KOPT-K1 (cell line): ENCODE data around the gene FGFR1OP2.

Experiments used
- H3K27ac ChIP-seq: fragments of 200-600 bp; sonication (generic); 2 replicates; pipeline ENCODE4 v1.5.1; 2016; ENCODE audit warnings: antibody characterized with exemption, mild to moderate bottlenecking, low read depth, low read length; ENCODE audit not compliant: poor library complexity, severe bottlenecking
- H3K36me3 ChIP-seq: fragments of 200-600 bp; sonication (generic); 2 replicates; pipeline ENCODE4 v1.5.1; 2017; ENCODE audit warnings: antibody characterized with exemption, mild to moderate bottlenecking, low read length, moderate library complexity; ENCODE audit not compliant: insufficient read depth
- H3K9me3 ChIP-seq: fragments of 200-600 bp; sonication (generic); 2 replicates; pipeline ENCODE4 v1.5.1; 2017; ENCODE audit warnings: antibody characterized with exemption, low read length, mild to moderate bottlenecking; ENCODE audit not compliant: insufficient read depth, poor library complexity, severe bottlenecking

Gene FGFR1OP2

DNA sequence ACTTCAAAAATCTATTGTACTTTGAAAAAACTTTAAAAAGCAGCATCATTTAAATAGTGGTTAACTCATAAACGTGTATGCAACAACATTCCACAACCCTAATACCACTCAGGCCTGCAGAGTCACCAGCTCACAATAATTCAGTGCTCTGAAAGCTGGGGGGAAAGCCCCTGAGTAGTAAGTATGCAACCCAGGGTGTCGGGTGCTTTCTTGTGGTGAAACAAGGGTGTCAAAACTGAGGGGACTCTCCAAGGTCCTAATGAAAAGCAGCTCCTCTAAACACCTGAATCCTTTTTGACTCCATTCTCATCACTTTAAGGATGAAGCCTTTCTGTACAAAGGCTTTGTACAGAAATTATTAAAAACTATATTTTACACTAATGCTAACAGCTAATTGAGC is 33.7 kb downstream of the FGFR1OP2 start:
- H3K9me3 ChIP-seq, result no peaks in the 10 kb centered on the region
- peaks cover 98% of the 10 kb centered on the region for H3K36me3 ChIP-seq
- no peak overlapping the region for H3K27ac ChIP-seq

GRCh38 chr12:26976687-26977086 is 38.4 kb downstream of the FGFR1OP2 start:
- peaks cover 100% of the 10 kb centered on the region for H3K36me3 ChIP-seq
- no peak overlapping the region for H3K27ac ChIP-seq

DNA sequence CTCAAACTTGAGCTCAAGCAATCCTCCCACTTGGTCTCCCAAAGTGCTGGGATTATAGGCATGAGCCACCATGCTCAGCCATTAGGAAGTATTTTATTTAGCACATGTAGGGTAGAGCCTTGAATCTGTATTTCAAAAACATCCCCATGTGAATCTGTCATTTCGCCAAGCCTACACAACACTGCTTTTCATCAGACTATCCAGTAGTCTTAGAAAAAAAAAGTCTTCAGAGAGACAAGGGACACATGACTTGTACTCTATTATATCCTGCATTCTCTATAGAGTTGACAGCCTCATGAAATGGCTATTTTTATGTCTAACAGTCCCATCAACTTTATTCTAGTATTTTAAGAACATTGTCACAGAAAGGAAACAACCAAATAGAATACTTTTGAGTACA is 40.5 kb downstream of the FGFR1OP2 start:
- no peak overlapping the region for H3K27ac ChIP-seq
- no peaks in the 10 kb centered on the region for H3K9me3 ChIP-seq
- H3K36me3 ChIP-seq, result peaks cover 98% of the 10 kb centered on the region

More at GRCh38 chr12:26976687-26977086, 38.4 kb downstream of the FGFR1OP2 start:
- no peaks in the 10 kb centered on the region for H3K9me3 ChIP-seq

GRCh38 chr12:26979733-26980132 is 41.5 kb downstream of the FGFR1OP2 start:
- Histone ChIP-seq H3K36me3 (peaks cover 98% of the 10 kb centered on the region), H3K27ac (no peak overlapping the region), H3K9me3 (no peaks in the 10 kb centered on the region)

DNA sequence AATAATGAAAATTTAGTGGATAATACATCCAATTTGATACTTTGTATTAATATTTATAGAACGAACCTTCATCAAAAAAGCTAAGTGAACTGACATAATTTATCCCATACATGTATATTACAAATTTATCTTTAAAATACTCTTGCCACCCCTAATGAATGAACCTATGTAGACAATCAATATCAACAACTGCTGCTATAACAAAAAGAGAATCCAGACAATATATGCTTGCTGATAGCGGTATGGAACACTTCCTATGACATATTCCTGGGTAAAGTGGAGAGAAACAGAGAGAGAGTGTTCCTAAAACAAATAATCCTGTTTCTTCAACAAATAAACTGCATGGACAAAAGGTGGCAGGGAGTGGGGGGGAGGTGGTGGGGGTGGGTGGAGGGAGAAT is 44.6 kb downstream of the FGFR1OP2 start:
- Histone ChIP-seq H3K9me3 (no peaks in the 10 kb centered on the region), H3K36me3 (peaks cover 95% of the 10 kb centered on the region), H3K27ac (no peak overlapping the region)

DNA sequence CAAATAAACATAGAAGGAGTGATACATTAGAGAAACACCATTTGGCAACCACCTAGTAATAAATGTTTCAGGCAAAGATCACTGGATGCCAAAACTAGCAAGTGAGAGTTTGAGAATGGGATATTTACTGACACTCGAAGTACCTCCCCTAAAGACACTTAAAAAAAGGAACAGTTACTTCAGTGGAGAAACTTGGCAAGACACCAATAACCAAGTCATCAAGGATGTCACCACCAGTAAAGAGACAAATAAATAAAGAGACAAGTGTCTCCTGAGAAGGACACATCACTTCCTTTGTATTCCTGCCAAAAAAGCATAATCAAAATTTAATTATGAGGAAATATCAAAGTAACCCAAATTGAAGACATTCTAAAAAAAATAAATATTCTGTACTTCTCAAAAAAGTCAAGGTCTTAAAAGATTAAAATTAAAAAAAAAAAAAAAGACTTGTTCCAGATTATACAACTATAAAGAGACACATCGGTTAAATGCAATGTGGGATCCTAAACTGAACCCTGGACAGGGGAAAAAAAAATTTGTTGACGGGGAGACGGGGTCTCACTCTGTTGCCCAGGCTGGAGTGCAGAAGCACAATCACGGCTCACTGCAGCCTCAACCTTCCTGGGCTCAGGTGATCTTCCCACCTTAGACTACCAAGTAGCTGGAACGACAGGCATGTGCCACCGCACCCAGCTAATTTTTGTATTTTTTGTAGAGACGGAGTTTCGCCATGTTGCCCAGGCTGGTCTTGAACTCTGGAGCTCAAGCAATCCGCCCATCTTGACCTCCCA is 49.6 kb downstream of the FGFR1OP2 start:
- Histone ChIP-seq H3K36me3 (peaks cover 95% of the 10 kb centered on the region), H3K27ac (no peak overlapping the region), H3K9me3 (no peaks in the 10 kb centered on the region)

DNA sequence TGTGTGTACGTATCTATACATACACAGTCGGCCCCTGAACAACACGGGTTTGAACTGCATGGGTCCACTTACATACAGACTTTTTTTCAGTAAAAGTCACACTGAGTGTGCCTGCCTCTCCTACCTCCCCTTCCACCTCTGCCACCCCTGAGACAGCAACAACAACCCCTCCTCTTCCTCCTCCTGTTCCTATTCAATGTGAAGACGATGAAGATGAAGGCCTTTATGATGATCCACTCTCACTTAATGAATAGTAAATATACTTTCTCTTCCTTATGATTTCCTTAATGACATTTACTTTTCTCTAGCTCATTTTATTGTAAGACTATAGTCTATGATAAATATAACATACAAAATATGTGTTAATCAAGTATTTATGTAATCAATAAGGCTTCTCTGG is 50.4 kb downstream of the FGFR1OP2 start:
- Histone ChIP-seq H3K36me3 (peaks cover 96% of the 10 kb centered on the region), H3K9me3 (no peaks in the 10 kb centered on the region), H3K27ac (no peak overlapping the region)

- H3K36me3 ChIP-seq, result peaks cover 96% of the 10 kb centered on the region
- H3K27ac ChIP-seq, result no peak overlapping the region
- H3K9me3 ChIP-seq, result no peaks in the 10 kb centered on the region
Measured at GRCh38 chr12:26989873-26990272, 51.6 kb downstream of the FGFR1OP2 start.

- Histone ChIP-seq H3K9me3 (no peaks in the 10 kb centered on the region), H3K27ac (no peak overlapping the region), H3K36me3 (peaks cover 100% of the 10 kb centered on the region)
Measured at GRCh38 chr12:26991826-26992225, 53.6 kb downstream of the FGFR1OP2 start.

DNA sequence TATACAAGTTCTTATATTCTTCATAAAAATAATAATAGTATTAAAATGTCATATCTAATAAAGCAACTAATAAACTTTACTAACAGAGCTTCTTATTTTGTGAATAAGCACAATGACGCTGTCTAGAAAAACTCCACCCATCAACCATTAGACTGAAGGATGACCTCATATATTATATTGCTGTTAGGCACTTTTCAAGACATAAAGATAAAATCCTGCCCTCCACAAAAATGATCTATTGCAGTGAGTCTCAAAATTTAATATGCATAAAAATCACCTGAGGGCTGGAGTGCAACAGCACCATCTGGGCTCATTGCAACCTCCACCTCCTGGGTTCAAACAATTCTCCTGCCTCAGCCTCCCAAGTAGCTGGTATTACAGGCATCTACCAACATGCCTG is 55.8 kb downstream of the FGFR1OP2 start:
- no peaks in the 10 kb centered on the region for H3K9me3 ChIP-seq
- H3K27ac ChIP-seq, result no peak overlapping the region
- H3K36me3 ChIP-seq, result peaks cover 100% of the 10 kb centered on the region

DNA sequence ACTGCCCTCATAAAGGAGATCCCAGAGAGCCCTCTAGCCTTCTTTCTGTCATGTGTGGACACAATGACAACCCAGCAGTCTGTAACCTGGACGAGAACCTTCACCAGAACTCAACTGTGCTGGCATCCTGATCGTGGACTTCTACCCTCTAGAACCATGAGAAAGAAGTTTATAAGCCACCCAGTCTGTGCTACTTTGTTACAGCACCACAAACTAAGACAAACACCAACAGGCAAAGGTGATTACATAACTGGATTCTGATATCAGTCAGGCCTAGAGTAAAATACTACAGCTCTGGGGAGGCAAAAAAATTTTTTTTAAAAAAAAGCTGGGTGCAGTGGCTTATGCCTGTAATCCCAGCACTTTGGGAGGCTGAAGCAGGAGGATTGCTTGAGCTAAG is 57.4 kb downstream of the FGFR1OP2 start:
- no peak overlapping the region for H3K27ac ChIP-seq
- no peaks in the 10 kb centered on the region for H3K9me3 ChIP-seq
- peaks cover 100% of the 10 kb centered on the region for H3K36me3 ChIP-seq

DNA sequence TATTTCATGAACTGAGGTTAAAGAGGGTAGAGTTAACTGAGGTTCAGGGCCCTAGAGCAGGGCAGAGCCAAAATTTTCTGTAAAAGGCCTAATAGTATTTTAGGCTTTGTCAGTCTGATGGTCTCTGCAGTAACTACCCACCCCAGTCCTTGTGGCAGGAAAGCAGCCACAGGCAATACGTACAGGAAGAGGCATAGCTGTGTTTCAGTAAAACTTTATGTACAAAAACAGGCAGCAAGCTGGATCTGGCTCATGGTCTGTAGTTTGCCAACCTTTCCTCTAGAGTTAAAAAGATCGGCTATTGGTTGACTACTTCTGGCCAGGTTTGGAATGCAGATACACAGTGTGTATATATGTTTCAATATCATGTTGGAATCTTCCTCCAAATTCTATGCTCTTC is 58.7 kb downstream of the FGFR1OP2 start:
- no peaks in the 10 kb centered on the region for H3K9me3 ChIP-seq
- peaks cover 100% of the 10 kb centered on the region for H3K36me3 ChIP-seq
- H3K27ac ChIP-seq, result no peak overlapping the region

DNA sequence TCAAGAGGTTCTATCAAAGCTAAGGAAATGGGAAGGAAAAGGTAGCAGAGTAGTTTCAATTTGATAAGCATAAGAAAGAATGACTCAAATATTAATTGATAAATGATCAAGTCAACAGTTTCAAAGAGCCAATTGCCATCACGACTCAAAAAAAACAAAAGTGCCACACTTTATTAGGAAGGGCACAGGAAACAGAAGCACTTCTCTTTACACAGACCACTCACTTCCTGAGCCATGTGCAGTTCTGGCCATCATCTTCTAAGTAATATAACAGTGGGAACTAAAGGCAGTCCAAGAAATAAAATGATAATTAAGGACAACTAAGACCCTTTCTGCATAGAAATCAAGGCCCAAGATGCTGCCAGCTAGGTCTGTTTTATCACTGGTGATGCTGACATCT is 62.7 kb downstream of the FGFR1OP2 start:
- Histone ChIP-seq H3K9me3 (no peaks in the 10 kb centered on the region), H3K27ac (no peak overlapping the region), H3K36me3 (peaks cover 77% of the 10 kb centered on the region)

DNA sequence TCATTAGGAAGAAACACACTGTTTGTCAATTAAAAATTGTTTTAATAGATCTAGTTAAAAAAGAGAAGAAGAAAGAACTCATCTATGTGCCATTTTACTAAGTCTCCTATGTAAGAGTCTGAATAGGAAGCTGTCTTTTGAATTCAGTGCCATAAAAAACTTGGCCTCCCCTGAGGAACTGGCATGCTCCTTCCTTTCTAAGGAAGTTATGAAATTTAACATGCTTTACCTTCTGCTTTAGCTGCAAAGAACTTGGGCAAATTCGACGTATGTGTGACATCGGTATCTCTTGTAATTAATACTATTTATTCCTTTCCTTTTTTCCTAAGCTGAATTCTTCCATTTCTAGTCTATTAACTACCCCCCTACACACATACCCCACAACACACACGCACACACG is 63.4 kb downstream of the FGFR1OP2 start:
- no peaks in the 10 kb centered on the region for H3K9me3 ChIP-seq
- H3K27ac ChIP-seq, result no peak overlapping the region
- H3K36me3 ChIP-seq, result peaks cover 70% of the 10 kb centered on the region

DNA sequence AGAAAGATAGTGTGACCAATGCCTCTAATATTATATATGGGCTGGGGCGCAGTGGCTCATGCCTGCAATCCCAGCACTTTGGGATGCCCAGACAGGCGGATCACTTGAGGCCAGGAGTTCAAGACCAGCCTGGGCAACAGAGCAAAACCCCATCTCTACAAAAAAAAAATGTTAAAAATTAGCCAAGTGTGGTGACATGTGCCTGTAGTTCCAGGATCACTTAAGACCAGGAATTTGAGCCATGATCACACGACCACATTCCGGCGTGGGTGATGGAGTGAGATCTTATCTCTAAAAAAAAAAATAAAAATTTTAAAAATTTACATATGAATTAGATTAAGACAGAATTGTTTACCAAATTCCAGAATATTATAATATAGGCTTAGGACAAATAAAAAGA is 63.9 kb downstream of the FGFR1OP2 start:
- H3K36me3 ChIP-seq, result peaks cover 69% of the 10 kb centered on the region
- no peak overlapping the region for H3K27ac ChIP-seq
- no peaks in the 10 kb centered on the region for H3K9me3 ChIP-seq
